Epithelial cell of alveolus of lung (primary cell): ENCODE results near the gene LRRN4CL. TPM values are rescaled to one million over a fixed set of nuclear protein-coding genes. Genes with fewer than 3 reads are reported as not detected.

Source experiments
- total RNA-seq: library from RNA; depleted of rRNA; stranded (reverse); fragments of >200 nt; gene quantifications from 2 replicates; pipeline ENCODE4 v1.2.1, GENCODE V29; 2015

The LRRN4CL gene
- 2.1 and 4.3 TPM in 2 replicates for total RNA-seq

DNA sequence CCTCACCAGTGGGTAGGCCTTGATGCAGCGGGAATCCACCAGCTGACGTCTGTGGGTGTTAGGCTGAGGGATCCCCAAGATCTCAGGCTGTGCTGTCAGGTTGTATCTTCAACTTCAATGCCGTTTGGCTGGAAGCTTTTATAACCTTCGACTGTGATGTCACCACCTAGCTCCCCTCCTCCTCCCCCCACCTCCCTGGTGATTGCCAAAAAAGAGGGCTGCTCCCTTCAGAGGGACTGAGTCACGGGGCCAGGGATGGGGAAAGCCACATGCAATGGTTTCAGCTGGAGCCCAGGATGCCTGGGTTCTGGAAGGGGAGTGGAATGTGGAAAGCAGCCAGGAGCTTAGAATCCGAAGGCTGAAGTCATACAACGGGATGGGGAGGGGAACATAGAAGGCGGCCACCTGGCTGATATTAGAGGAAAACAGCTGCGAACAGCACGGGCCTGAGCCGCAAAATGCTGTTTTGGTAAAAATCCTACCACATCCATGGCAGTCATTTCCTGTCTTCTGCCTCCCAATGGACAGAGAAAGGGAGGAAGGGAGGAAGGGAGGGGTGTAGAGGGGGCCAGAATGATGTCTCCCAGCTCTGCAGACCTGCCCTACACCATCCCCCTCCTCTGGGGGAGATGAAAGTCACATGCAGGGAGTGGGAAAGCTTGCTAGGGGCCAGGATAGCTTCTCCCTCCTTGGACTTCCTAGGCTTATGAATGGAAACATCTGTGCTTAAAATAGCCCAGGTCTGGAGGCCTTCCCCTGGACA lies at the start of gene LRRN4CL:
TSS of gene LRRN4CL (minus strand) at position 110 of the 763 bp plus-strand sequence. CDS start 1,022 bp downstream, outside the sequence.

GRCh38 chr11:62728171-62728988 lies 39.0 kb upstream of the LRRN4CL start, which contains the start of gene TTC9C:
Gene TTC9C, plus strand, starts transcription at chr11:62728486. Its CDS starts 363 bp downstream, at chr11:62728849.

DNA sequence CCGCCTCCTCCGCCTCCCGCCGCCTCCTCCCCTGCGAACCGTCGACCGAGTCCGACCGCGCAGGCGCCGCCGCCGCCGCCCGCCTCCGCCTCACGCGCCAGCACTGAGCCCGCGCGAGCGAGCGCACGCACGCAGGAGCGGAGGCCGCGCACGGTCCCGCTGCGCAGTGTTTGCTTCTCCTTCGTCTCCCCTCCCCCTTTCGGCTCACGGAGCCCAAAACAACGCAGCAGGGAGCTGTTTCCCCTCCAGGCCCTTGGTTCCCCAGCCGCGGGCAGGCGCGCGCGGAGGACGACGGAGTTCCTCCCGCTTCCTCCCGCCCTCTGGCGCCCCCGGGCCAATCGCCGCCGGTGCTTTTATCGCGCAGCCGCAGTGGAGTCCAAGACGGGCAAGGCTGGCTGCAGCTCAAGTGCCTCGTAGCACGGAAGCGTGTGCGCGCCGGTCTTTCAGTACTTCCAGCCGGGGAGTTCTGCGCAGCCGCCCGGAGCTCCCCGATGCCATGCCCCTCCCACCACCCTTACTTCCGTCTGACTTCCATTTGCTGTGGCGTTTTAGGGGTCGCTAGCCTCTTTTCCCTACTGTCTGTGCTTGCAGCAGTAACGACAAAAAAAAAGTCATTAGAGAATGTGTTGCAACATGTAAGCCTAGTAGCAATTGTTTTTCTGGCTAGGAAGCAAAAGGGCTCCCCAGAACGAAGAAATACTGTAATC lies 38.0 kb upstream of the LRRN4CL start, which contains the start of gene HNRNPUL2:
TSS of gene HNRNPUL2 (minus strand) at position 293 of the 707 bp plus-strand sequence. CDS start 301 bp downstream, outside the sequence.

GRCh38 chr11:62707277-62707861 lies 18.0 kb upstream of the LRRN4CL start, which contains the start of the genes BSCL2 and GNG3:
Gene BSCL2, minus strand, starts transcription at chr11:62707424. Its CDS starts 229 bp downstream, at chr11:62707195.
Gene GNG3, plus strand, starts transcription at chr11:62707676. Its CDS starts 620 bp downstream, at chr11:62708296.

GRCh38 chr11:62678770-62679696 lies 10.3 kb downstream of the LRRN4CL start, which contains the start of gene UBXN1:
Gene UBXN1, minus strand, starts transcription at chr11:62679073. Its CDS starts 150 bp downstream, at chr11:62678923.

DNA sequence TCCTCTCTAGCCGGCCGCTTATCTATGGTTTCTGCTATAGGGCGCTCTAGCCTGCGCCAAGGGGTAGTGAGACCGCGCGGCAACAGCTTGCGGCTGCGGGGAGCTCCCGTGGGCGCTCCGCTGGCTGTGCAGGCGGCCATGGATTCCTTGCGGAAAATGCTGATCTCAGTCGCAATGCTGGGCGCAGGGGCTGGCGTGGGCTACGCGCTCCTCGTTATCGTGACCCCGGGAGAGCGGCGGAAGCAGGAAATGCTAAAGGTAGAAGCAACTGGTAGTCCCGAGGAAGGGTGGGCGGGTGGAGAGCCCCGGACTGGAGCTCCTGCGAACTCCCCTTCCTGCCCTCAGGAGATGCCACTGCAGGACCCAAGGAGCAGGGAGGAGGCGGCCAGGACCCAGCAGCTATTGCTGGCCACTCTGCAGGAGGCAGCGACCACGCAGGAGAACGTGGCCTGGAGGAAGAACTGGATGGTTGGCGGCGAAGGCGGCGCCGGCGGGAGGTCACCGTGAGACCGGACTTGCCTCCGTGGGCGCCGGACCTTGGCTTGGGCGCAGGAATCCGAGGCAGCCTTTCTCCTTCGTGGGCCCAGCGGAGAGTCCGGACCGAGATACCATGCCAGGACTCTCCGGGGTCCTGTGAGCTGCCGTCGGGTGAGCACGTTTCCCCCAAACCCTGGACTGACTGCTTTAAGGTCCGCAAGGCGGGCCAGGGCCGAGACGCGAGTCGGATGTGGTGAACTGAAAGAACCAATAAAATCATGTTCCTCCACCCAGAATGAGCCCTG lies 17.5 kb downstream of the LRRN4CL start, which contains the start of the genes LBHD1 and UQCC3:
TSS of gene LBHD1 (minus strand) at position 660 of the 782 bp plus-strand sequence. CDS start 2,236 bp downstream, outside the sequence.
TSS of gene UQCC3 (plus strand) at position 66 of the 782 bp plus-strand sequence. CDS start at position 139, 73 bp downstream.

DNA sequence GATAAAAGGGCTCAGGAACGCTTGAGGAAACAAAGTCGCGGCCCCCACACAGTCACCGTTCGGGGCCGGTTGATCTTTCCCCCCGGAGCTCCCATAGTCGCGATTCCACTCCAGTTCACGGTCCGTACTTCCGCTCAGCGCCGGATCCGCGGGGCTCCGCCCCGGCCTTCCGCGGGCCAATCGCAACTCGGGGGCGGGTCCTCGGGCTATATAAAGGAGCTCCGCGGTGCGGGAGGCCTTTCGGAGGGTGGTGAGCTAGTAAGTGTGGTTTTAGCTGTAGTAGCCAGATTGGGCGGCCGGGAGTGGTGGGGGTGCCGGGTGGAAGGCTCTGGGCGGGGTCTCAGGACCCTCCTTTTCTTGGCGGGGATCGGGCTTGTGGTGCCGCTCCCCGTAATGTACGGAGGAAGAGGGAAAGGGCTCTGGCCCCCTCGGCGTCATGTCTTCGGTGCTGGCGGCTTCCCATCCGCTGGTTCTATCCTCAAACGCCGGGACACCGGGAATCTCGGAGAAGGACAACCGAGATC lies 24.2 kb downstream of the LRRN4CL start, which contains the start of the genes C11orf98 and CSKMT:
TSS of gene C11orf98 (minus strand) at position 136 of the 524 bp plus-strand sequence. CDS start at position 95, 41 bp downstream.
TSS of gene CSKMT (plus strand) at position 238 of the 524 bp plus-strand sequence. CDS start 568 bp downstream, outside the sequence.

DNA sequence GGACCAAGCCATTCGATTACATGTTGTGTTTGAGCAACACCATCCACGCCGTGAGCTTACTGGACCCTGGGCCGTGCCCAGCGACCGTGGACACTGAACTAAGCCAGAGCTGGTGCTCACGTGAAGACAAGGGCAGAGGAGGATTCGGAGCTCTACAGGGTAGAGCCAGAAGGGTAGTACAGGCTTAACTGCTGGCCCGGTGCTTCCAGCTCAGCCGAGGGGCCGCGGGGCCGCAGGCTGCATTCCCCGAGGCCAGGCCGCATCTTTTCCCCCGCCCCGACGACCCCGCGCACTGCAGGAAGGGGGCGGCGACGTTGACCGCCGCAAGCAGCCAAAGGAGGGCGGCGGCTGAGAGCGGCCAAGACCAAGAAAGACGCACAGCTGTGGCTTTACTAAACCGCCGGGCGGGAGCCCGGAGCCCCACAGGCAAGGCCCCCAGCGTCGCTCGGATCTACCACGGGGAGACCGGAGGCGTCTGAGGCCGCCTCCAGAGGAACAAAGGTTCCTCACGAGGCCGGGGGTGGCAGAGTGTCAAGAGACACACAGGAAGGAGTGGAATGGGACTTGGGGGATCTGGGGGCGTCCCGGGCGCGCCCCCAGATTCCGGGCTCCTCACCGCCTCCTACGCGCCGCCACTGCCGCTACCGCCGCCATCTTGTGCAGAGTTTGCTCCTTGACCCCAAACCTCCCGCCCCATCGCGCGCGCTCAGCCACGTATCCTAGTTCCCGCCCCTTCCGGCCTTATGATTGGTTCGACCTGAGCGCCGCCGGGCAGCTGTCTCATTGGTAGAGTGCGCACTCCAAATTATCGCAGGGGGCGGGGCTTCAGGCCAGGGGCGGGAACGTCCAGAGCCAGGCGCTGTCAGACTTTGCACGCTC lies 43.1 kb downstream of the LRRN4CL start, which contains the start of gene GANAB:
TSS of gene GANAB (minus strand) at position 668 of the 879 bp plus-strand sequence. CDS start at position 654, 14 bp downstream.

Other genes with a start within 250 kb of the LRRN4CL start
- 242 and 261 TPM in 2 replicates for gene AHNAK, start 142.7 kb downstream of the LRRN4CL start, total RNA-seq
- 2,450 and 2,872 TPM in 2 replicates for gene EEF1G, start 115.6 kb downstream of the LRRN4CL start, total RNA-seq
- gene TUT1, start 98.0 kb downstream of the LRRN4CL start, total RNA-seq: 9.2 and 13.4 TPM in 2 replicates
- gene MTA2, start 87.7 kb downstream of the LRRN4CL start, total RNA-seq: 72.1 and 101 TPM in 2 replicates
- gene EML3, start 76.8 kb downstream of the LRRN4CL start, total RNA-seq: 25.9 and 34.3 TPM in 2 replicates
- 2.7 and 11.6 TPM in 2 replicates for gene ROM1, start 76.3 kb downstream of the LRRN4CL start, total RNA-seq
- gene B3GAT3, start 67.5 kb downstream of the LRRN4CL start, total RNA-seq: 48.7 and 55.3 TPM in 2 replicates
- 321 and 375 TPM in 2 replicates for gene GANAB, start 42.9 kb downstream of the LRRN4CL start, total RNA-seq
- gene INTS5, start 36.2 kb downstream of the LRRN4CL start, total RNA-seq: 30.1 and 41.0 TPM in 2 replicates
- 71.6 and 87.2 TPM in 2 replicates for gene C11orf98, start 24.3 kb downstream of the LRRN4CL start, total RNA-seq
- gene CSKMT, start 24.2 kb downstream of the LRRN4CL start, total RNA-seq: 6.1 and 10.1 TPM in 2 replicates
- 11.5 and 17.2 TPM in 2 replicates for gene UQCC3, start 17.9 kb downstream of the LRRN4CL start, total RNA-seq
- 2.4 and 3.1 TPM in 2 replicates for gene LBHD1, start 17.3 kb downstream of the LRRN4CL start, total RNA-seq
- 135 and 148 TPM in 2 replicates for gene UBXN1, start 10.5 kb downstream of the LRRN4CL start, total RNA-seq
- 66.0 and 82.1 TPM in 2 replicates for gene BSCL2, start 17.9 kb upstream of the LRRN4CL start, total RNA-seq
- not detected in 2 replicates for gene GNG3, start 18.1 kb upstream of the LRRN4CL start, total RNA-seq
- 9.2 and 16.2 TPM in 2 replicates for gene HNRNPUL2, start 37.9 kb upstream of the LRRN4CL start, total RNA-seq
- gene TTC9C, start 39.0 kb upstream of the LRRN4CL start, total RNA-seq: 22.4 and 50.1 TPM in 2 replicates
- gene ZBTB3, start 64.6 kb upstream of the LRRN4CL start, total RNA-seq: 7.5 and 8.3 TPM in 2 replicates
- 95.7 and 111 TPM in 2 replicates for gene POLR2G, start 72.0 kb upstream of the LRRN4CL start, total RNA-seq
- gene TAF6L, start 81.9 kb upstream of the LRRN4CL start, total RNA-seq: 11.4 and 20.0 TPM in 2 replicates
- gene TMEM179B, start 97.9 kb upstream of the LRRN4CL start, total RNA-seq: 82.1 and 98.6 TPM in 2 replicates
- gene TMEM223, start 102.5 kb upstream of the LRRN4CL start, total RNA-seq: 39.0 and 55.0 TPM in 2 replicates
- 20.3 and 44.3 TPM in 2 replicates for gene NXF1, start 115.9 kb upstream of the LRRN4CL start, total RNA-seq
- 44.6 and 50.4 TPM in 2 replicates for gene STX5, start 142.5 kb upstream of the LRRN4CL start, total RNA-seq
- not detected in 2 replicates for gene TEX54, start 143.3 kb upstream of the LRRN4CL start, total RNA-seq
- 38.6 and 57.9 TPM in 2 replicates for gene WDR74, start 150.1 kb upstream of the LRRN4CL start, total RNA-seq
- gene SLC3A2, start 191.4 kb upstream of the LRRN4CL start, total RNA-seq: 146 and 183 TPM in 2 replicates
- not detected in 2 replicates for gene CHRM1, start 231.8 kb upstream of the LRRN4CL start, total RNA-seq